GM12891 (cell line): Measurements from ENCODE around the gene DLX4.

Source experiments
- POLR2A ChIP-seq: IDR thresholded peaks from 2 replicates; pipeline ENCODE4 v1.6.1; 2011; ENCODE audit warnings: low read depth, low read length, control low read depth
- POU2F2 ChIP-seq: IDR thresholded peaks from 2 replicates; pipeline ENCODE4 v1.6.1; 2011; ENCODE audit warnings: low read depth, mild to moderate bottlenecking, control low read depth, low read length, moderate library complexity
- SPI1 ChIP-seq: IDR thresholded peaks from 2 replicates; pipeline ENCODE4 v1.6.1; 2011; ENCODE audit warnings: low read depth, low read length, control low read depth

- TF ChIP-seq POLR2A, result no peak
- no peak for TF ChIP-seq POU2F2
- TF ChIP-seq SPI1, result no peak
Measured at GRCh38 chr17:50020841-50021599, 52.0 kb downstream of the DLX4 start.
